ENCODE results near the gene SURF1. TPM values are rescaled to one million over a fixed set of nuclear protein-coding genes. Genes with fewer than 3 reads are reported as not detected.
A peak's percentile ranks its signal among the peaks of the same experiment; 100 is the strongest.

The SURF1 gene
- total and polyA plus RNA-seq, 9 of the 15 experiments (the other 6 are each of a cell fraction or from before 2014, with no cell fraction given), result 16.1 to 31.3 (median 20.9) TPM

DNA sequence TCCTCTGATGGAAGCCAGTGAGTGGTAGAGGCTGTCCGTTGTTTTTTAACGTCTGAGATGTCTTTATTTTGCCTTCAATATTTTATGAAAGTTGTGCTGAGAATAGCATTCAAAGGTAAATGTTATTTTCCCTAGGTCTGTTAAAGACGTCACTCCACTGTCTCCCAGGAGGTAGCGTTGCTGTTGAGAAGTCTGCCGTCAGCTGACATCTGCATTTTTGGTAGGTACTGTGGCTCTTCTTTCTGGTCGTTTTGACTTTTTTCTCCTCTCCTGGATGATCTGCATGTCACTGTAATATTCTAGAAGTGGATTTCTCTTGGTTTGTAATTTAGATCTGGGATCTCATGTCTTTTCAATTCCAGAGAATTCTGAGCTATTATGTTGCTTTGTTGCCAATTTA is 46.7 kb downstream of the SURF1 start:
- peaks cover 3 to 8% of the 10 kb centered on the region in 2 experiments; a peak in 3 of 5 replicates for H3K4me1 ChIP-seq (replicated peaks in 1 of 2; ENCODE audit: control insufficient read depth in 2 of 2, insufficient read depth in 2 of 2, low read length in 2 of 2)
- H3K36me3 ChIP-seq (ENCODE audit: control insufficient read depth, insufficient read depth, low read length), result no peaks in the 10 kb centered on the region
- no peak overlapping the region for H2AFZ ChIP-seq (ENCODE audit: low read depth, low read length)
- DNase-seq (ENCODE audit: extremely low read depth in 1 of 4, low spot score in 3 of 4) (peak in 1 of 4 experiments; percentile 23), ATAC-seq (no peak), FAIRE-seq (no peak)
- H3K9ac ChIP-seq (ENCODE audit: insufficient read depth in 1 of 2, low read depth in 2 of 2, low read length in 2 of 2), result no peak overlapping the region
- no peak overlapping the region for H3K4me2 ChIP-seq (ENCODE audit: insufficient read depth, low read length)
- intact Hi-C loops (cut with micrococcal nuclease) (no loop called here), in situ Hi-C loops (cut with MboI) (no loop called here)
- no peaks in the 10 kb centered on the region for H3K79me2 ChIP-seq (ENCODE audit: control insufficient read depth, insufficient read depth, low read length)
- no peaks in the 10 kb centered on the region for H4K20me1 ChIP-seq (replicated peaks; ENCODE audit: control insufficient read depth, insufficient read depth, low read length)
- peaks cover 0 to 7% of the 10 kb centered on the region in 2 experiments; a peak in 1 of 5 replicates for H3K27me3 ChIP-seq (ENCODE audit: control insufficient read depth in 2 of 2, insufficient read depth in 2 of 2, low read length in 2 of 2)
- 21% methylated on average over 6 of the region's 6 CpGs for WGBS (ENCODE audit: insufficient coverage, low coverage, missing lambda C conversion rate)
- H3K9me3 ChIP-seq (replicated peaks; ENCODE audit: control insufficient read depth, insufficient read depth, low read depth, low read length), result peaks cover 4% of the 10 kb centered on the region
- no peaks in the 10 kb centered on the region for H3K9me1 ChIP-seq (ENCODE audit: control insufficient read depth, insufficient read depth, low read length)
- H3K27ac ChIP-seq (ENCODE audit: extremely low read depth, low read depth, low read length), result no peak overlapping the region
- CTCF ChIA-PET (ENCODE audit: low intra/inter-chr PET ratio), result no interaction called here
- BruUV-seq (replicated peaks), result no TSS peak
- POLR2A ChIA-PET, result no interaction called here
- no peak overlapping the region for H3K4me3 ChIP-seq
- TF ChIP-seq, protein P1, sequence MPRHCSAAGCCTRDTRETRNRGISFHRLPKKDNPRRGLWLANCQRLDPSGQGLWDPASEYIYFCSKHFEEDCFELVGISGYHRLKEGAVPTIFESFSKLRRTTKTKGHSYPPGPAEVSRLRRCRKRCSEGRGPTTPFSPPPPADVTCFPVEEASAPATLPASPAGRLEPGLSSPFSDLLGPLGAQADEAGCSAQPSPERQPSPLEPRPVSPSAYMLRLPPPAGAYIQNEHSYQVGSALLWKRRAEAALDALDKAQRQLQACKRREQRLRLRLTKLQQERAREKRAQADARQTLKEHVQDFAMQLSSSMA (CRISPR knock-in tag; IDR thresholded peaks at IDR 0.05), result no peak
- TF ChIP-seq HDAC1 (IDR thresholded peaks at IDR 0.05) (peak in 1 of 2 experiments; percentile 91; a peak in 2 of 4 replicates), ILK (tag; IDR thresholded peaks at IDR 0.05; ENCODE audit: borderline replicate concordance, low read depth) (no peak), ZNF780A (CRISPR knock-in tag; IDR thresholded peaks at IDR 0.05) (no peak), CBX5 (IDR thresholded peaks at IDR 0.05; ENCODE audit: borderline replicate concordance, low read depth) (peak; percentile 84), KAT8 (IDR thresholded peaks at IDR 0.05; ENCODE audit: low read depth) (no peak), XRCC3 (IDR thresholded peaks at IDR 0.05) (0 out of 2 replicates have a peak, but pooled peaks have one; percentile 24), HSF4 (CRISPR knock-in tag; IDR thresholded peaks at IDR 0.05; ENCODE audit: borderline replicate concordance) (no peak), CXXC5 (CRISPR knock-in tag; IDR thresholded peaks at IDR 0.05) (0 out of 2 replicates have a peak, but pooled peaks have one; percentile 16), ELF1 (tag; IDR thresholded peaks at IDR 0.05) (no peak), TOE1 (IDR thresholded peaks at IDR 0.05; ENCODE audit: borderline replicate concordance) (no peak), TOE1 (CRISPR knock-in tag; IDR thresholded peaks at IDR 0.05; ENCODE audit: borderline replicate concordance, low read depth) (no peak)
- TF ChIP-seq, protein P2, sequence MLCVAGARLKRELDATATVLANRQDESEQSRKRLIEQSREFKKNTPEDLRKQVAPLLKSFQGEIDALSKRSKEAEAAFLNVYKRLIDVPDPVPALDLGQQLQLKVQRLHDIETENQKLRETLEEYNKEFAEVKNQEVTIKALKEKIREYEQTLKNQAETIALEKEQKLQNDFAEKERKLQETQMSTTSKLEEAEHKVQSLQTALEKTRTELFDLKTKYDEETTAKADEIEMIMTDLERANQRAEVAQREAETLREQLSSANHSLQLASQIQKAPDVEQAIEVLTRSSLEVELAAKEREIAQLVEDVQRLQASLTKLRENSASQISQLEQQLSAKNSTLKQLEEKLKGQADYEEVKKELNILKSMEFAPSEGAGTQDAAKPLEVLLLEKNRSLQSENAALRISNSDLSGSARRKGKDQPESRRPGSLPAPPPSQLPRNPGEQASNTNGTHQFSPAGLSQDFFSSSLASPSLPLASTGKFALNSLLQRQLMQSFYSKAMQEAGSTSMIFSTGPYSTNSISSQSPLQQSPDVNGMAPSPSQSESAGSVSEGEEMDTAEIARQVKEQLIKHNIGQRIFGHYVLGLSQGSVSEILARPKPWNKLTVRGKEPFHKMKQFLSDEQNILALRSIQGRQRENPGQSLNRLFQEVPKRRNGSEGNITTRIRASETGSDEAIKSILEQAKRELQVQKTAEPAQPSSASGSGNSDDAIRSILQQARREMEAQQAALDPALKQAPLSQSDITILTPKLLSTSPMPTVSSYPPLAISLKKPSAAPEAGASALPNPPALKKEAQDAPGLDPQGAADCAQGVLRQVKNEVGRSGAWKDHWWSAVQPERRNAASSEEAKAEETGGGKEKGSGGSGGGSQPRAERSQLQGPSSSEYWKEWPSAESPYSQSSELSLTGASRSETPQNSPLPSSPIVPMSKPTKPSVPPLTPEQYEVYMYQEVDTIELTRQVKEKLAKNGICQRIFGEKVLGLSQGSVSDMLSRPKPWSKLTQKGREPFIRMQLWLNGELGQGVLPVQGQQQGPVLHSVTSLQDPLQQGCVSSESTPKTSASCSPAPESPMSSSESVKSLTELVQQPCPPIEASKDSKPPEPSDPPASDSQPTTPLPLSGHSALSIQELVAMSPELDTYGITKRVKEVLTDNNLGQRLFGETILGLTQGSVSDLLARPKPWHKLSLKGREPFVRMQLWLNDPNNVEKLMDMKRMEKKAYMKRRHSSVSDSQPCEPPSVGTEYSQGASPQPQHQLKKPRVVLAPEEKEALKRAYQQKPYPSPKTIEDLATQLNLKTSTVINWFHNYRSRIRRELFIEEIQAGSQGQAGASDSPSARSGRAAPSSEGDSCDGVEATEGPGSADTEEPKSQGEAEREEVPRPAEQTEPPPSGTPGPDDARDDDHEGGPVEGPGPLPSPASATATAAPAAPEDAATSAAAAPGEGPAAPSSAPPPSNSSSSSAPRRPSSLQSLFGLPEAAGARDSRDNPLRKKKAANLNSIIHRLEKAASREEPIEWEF (CRISPR knock-in tag; IDR thresholded peaks at IDR 0.05), result no peak
- TF ChIP-seq, protein P3, sequence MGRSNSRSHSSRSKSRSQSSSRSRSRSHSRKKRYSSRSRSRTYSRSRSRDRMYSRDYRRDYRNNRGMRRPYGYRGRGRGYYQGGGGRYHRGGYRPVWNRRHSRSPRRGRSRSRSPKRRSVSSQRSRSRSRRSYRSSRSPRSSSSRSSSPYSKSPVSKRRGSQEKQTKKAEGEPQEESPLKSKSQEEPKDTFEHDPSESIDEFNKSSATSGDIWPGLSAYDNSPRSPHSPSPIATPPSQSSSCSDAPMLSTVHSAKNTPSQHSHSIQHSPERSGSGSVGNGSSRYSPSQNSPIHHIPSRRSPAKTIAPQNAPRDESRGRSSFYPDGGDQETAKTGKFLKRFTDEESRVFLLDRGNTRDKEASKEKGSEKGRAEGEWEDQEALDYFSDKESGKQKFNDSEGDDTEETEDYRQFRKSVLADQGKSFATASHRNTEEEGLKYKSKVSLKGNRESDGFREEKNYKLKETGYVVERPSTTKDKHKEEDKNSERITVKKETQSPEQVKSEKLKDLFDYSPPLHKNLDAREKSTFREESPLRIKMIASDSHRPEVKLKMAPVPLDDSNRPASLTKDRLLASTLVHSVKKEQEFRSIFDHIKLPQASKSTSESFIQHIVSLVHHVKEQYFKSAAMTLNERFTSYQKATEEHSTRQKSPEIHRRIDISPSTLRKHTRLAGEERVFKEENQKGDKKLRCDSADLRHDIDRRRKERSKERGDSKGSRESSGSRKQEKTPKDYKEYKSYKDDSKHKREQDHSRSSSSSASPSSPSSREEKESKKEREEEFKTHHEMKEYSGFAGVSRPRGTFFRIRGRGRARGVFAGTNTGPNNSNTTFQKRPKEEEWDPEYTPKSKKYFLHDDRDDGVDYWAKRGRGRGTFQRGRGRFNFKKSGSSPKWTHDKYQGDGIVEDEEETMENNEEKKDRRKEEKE (IDR thresholded peaks at IDR 0.05; ENCODE audit: borderline replicate concordance in 1 of 2, control insufficient read depth in 1 of 2, low read depth in 2 of 2, low read length in 1 of 2), result no peak
